Islet precursor cell (in vitro differentiated cells): ENCODE data around the gene ZFYVE9.
"Not testable (repeated sequence)": the region's sequence is repeated elsewhere in the genome, so short reads cannot be mapped to it uniquely, and the experiment has no call there.

Experiments used
- DNase-seq: peaks from one replicate; pipeline ENCODE4 v3.0.0-alpha.2; 2018

Gene ZFYVE9

DNA sequence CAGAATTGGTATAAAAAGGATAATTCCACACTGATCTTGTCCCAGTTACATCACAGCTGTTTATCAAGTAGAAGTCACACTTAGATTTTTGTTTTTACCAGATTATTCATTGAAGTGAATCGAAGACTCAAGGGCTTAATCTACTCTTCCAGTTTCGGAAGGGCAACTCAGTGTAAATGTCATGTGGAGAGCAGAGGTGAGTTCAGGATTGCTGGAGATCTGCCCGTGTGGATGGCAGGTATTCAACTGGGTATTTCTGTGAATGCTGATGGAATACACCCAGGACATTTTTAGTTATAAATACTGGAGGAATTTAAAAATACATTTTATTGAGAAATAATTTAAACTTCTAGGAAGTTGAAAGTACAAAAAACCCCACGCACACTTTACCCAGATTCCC lies 204.8 kb downstream of the ZFYVE9 start:
- DNase-seq = no peak

DNA sequence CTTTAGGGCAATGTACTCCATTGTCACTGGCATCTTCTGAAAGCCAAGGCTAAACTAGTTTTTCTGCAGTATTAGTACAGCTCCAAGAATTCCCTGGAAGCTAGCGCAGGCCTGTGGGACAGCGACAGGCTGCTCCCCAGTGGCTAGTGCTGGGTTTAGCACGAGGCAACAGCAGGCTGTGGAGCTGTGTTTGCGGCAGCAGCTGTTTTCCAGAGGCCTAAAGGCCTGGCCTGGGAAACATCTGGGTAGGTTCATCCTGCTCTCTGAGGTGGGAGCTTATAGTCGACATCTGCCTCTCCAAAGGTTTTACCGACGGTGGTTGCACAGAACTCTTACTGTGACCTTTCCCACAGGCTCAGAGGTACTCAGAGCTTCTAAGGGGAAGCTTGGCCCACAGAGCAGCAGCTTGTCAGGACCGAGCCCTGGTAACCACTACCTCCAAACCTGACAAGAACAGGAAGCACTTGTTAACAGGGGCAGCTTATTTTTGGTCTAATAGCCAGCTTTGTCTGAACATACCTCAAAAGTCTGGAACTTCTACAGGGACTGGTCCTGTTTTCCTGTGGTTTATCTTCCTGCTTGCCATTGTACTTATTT lies 206.9 kb downstream of the ZFYVE9 start:
- peak; percentile 92 for DNase-seq

DNA sequence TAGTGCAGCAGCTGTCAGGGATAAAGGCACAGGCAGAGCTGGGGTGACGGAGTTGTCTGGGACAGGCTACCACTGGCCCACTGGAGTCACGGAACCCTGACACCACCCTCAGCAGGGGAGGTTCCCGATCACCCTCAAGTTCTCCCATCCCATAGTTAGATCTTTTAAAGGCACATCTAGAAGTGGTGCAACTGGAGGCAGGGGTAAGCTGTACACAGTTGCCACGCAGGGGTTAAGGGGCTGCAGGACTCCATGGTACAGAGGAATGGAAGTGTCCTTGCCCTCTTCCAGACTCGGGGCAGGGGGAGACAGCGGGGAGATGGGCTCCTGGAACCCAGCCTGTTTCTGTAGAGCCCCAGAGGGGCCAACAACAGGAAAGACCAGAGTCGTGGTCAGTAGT lies 210.8 kb downstream of the ZFYVE9 start:
- no peak for DNase-seq

DNA sequence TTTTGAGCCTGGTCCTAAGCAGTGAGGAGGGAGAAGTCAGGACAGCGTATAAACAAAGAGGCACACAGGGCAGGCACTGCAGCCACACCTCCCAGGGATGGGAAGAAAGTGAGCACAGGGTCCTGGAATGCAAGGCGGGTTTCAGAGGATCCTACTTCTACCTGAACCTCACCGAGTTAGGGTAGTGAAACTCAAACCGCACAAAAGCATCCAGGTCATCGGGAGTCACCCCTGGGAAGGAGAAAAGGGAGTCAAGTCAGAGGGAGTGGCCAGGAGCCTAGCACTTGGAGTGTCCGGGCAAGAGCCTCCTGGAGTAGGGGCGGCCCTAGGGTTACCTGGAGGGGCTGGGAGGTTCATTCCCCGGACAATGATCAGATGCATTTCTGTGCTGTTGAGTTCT lies 213.5 kb downstream of the ZFYVE9 start:
- no peak for DNase-seq

DNA sequence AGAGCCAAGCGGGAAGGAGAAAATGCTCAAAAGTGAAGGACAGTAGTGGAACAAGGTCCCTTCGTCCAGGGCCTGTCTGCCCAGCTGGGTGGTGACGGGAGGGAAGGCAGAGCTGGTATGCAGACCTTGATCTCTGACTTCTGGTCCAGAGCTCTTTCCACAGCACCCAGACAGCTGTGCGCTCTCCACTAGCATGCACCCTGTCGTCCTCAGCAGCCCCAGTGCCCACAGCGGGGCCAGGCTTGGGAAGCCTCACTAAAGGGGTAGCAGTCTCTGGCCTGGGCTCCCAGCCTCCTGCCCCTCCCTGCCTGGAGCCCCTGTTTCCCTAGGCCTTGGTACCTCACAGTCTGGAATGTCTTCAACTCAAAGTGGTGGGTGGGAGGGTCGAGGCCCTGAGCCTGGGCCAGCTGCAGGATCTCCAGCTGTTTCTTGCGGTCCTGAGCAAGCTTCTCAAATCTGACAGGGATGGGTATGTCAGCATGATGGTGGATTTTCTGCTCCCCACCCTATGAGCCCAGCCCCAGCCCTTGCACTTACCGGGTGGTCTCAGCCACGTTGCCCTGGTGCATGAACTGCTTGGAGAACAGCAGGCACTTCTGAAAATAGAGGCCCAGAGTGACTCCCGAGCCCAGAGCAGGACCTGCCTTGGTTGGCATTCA lies 214.1 kb downstream of the ZFYVE9 start:
- no peak for DNase-seq

DNA sequence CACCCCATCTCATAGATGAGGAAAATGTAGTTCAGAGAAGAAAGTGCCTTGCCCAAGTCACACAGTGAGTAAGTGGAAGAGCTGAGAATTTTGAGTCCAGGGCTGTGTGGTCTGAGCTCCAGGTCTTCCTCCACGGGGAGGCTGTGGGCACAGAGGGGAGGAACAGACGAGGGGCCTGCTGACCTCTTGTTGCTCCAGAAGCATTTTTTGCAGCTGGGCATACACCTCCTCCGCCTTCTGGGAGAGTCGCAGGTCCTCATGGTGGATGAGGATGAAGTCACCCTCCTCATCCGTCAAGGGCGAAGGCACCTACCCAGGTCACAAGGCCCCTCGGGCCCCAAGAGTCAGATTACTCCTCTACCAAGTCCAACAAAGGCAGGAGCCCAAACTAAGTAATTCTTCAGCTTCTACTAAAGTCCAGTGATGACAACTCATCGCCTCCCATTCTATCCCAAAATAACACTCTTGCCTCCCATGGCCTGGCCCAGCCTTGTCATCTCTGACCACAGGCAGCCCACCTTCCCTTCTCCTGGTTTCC lies 215.0 kb downstream of the ZFYVE9 start:
- DNase-seq = no peak

DNA sequence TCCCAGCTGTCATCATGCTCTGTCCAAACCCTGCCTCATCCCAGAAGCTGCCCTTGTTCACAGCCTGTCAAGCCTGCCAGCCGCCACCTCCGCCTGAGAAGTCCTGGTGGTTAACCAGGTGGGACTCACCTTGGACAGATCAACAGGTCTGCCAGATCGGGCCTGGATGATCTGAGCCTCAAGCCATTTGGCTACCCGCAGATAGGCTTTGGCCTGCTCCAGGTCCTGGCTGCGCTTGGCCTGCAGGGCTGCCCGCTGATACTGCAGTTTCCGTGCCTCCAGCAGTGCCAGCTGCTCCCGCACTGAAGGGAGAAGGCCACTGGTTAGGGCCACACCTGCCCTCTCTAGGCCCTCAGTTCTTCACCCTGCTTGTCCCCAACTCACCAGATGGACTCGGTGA lies 215.5 kb downstream of the ZFYVE9 start:
- no peak for DNase-seq

DNA sequence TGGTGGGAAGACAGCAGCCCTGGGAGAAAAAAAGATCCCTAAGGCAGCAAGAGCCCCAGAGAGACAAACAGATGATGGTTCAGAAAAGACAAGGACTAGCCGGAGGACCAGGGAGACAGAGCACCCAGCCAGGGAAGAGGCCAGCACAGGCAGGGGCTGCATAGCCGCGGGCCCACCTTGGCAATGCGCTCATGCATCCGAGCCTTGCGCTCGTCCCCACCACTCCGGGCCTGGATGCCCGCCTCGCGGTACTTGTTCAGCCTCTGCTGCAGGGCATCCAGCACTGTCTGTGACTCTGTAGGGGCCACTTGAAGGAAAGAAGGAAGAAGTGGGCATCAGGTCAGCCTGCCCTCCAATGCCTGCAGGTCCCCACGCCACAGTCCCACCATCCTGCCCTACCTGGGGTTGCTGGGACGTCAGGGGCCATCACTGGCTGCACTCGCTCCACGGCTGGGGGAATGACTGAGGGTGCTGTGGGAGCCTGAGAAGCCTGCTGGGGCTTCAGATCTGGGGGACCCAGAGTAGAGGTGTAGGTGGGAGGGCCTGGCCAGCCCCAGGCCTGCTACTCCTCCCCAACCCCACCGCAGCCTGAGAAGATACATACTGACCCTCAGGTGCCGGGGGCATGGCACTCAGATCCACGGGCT lies 217.1 kb downstream of the ZFYVE9 start:
- DNase-seq = no peak

DNA sequence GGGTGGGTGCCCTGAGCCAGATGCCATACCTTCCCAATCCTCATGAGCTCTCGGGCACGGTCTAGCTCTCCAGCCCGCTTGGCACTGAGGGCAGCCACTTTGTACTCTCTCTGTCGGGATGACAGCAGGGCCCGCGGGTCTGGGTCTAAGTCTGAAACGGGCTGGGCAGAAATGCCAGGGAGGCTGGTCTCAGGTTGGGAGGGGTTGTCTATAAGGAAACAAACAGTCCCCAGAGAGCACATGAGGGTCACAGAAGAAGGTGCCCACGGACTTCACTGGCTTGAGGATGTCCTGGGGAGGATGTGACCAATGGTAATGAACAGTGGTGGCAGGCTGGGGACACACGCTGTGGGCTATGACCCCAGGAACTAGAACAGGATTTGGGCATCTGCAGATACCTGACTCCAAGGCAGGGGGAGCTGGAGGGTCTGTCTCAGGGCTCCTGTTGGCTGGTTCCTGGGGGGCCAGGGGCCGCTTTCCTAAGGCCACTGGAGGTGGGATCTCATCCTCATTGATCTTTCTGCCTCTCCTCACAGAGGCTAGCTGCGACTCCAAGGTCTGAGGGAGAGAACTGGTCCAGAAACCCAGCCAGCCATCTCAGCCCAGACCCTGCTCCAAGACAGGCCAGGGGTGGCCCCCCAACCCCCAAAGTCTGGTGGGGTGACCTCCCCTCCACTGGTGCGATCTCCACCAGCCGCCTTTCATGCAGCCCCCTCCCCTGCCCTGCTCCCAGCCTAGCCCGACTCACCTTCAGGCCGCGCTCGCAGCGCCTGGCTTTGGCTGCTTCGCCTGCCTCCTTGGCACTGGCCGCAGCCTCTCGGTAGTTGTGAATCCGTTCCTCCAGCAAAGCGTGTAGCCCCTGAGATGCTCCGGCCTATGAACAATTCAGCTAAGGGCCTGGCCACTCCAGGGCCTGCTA lies 218.0 kb downstream of the ZFYVE9 start:
- DNase-seq = no peak

DNA sequence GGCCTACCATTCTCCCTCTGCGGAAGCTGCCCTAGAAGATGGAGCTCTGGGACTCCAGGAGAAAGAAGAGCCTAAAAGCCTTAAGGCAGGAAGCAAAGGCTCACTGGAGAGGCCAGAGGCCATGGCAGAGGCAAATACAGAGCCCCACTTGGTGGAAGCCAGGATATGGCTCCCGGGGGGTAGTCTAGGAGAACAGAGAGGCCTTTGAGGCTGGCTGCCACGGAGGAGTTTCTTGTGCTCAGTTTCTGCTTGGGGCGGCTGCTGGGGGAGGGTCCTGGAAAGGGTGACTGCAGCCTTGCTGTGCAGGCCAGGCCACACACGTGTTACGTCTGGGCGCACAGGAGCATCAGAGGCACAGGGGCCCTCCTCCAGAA lies 218.7 kb downstream of the ZFYVE9 start:
- no peak for DNase-seq

DNA sequence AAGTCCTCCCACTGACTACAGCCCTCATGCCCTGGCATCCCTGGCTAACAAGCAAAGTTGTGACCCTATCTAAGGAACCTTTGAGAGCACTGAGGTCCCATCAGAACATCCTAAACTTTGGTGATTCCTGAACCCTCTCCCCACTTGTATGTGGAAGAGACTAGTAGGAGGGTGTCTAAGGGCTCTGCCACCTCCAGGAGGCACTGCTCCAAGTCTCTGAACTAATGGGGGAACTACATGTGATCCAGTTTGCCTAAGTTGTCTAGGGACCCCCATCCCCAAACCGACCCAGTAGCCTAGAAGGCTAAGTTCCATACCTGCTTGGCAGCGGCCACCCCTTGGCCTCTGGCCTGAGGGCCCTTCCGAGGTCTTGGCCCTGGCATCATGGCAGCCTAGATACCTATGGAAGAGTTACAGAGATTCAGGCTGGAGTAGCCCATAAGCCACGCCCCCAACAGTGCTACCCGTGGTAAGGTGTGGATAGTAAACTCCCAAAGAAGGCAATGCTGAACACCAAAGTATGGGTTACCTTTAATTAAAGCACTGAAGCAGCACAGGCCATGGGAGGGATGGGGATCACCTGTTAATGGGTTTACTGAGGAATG lies 222.4 kb downstream of the ZFYVE9 start:
- no peak for DNase-seq

DNA sequence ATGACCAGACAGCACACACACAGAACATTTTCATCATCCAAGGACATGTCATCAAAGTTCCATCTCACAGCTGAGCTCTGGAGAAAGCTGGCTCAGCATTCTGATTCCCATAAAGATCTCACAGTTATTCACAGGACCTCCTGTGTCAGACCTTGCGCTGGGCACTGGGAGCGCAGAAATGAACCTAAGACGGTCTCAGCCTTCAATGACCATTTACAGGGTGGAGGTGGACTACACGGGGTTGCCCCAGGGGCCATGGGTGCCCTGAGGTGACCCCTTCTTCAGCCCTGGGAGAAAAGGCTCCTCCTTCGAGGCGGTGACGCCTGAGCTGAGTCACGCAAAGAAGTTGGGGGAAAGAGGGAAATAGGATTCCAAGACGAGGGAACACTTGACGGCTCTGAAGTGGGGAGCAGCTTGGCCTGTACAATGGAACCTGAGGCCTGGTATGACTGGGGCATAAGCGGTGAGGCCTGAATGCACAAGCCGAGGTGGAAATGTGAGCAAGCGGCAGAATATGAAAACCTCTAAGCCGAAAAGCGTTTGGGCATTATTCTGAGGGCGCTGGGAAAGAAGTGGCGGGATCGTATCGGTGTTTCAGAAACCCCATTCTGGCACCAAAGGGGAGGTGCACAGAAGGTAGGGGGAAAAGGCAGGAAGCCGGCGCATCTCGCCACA lies 223.3 kb downstream of the ZFYVE9 start:
- DNase-seq = peak; percentile 83

DNA sequence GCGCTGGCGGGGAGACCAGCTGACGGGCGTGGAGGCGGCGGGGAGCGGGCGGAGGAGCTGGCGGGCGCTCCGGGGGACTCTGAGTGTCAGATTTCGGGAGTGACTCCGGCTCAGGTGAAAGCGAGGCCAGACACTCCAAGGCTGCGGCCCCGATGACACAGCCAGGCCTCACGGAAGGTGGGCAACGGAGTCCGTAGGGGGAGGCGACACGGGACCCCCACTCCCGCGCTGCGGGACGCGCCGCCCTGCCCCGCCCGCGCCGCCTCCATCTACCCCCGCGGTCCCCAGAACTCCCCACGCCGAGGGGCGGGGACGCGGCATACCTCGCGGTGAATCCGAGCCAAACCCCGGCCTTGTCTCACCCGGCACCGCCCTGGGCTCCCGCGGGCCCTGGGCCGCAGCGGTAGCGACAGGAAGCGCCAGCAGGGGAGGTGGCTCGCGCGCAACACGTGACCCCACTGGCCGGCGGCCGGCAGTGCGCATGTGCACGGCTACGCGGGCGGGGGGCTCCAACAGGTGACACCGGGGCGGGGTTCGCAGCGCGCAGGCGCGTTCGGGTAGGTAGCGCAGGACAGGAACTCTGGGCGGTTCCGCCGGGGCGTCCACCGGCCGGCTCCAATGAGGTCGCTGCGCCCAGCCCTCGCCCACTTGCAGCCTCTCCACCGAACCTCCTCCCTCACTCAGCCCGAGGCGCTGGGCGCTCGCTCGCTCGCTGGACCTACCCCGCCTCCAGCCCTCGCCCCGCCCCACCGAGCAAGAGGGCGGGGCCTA lies 224.0 kb downstream of the ZFYVE9 start, which contains the start of gene CC2D1B:
TSS of gene CC2D1B (minus strand) at position 460 of the 771 bp plus-strand sequence. CDS start 1,585 bp downstream, outside the sequence.
- peak; percentile 100 for DNase-seq

DNA sequence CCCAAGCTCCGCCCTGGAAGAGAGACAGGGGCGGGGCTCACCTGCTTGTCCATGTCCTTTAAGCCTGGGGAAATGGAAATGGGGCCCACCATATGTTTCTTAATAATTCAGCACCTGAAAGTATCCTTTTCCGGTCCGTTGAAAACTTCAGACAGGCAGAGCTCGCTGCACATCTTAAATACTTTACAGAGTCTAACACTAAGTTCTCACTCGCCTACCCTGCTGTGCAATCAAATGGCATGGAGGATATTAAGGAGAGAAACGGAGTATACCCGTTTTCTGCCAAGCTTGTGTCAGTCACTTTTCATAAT lies 224.6 kb downstream of the ZFYVE9 start:
- DNase-seq = no peak

DNA sequence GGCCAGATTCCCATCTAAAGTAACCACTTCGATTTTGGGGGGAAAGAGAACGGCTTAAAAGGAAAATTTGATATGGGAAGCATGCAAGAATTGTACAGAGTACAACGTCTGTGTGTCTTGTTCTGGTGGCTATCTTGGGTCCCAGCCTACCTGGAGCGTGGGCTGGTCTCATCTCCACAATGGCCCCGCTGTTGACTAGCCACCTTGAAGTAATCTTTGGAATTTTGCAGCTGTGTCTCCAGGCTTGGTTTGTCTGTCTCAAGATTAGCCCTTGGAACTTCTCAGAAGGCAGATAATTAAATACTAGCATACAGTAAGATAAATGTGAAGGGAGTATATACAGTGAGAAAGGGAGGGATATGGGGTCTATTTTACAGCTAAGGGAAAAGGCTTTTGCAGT lies 225.4 kb downstream of the ZFYVE9 start:
- no peak for DNase-seq

DNA sequence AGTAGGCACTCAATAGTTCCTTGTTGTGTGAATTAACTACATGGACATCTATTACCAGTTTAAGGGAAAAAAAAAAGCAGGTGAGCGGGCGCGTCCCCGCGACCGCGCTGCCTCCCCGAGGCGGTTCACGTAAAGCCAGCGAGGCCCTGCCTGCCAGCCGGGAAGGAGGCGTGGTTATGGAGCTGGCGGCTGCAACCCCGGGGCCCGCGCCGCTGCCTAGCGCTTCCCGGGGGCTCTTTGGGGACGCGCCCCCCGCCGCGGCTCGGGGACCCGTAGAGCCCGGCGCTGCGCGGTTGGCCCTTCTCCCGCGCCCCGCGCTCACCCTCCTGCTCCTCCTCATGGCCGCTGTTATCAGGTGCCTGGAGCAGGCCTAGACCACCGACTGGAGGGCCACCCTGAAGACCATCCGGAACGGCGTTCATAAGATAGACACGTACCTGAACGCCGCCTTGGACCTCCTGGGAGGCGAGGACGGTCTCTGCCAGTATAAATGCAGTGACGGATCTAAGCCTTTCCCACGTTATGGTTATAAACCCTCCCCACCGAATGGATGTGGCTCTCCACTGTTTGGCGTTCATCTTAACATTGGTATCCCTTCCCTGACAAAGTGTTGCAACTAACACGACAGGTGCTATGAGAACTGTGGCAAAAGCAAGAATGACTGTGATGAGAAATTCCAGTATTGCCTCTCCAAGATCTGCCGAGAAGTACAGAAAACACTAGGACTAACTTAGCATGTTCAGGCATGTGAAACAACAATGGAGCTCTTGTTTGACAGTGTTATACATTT lies 226.7 kb downstream of the ZFYVE9 start:
- DNase-seq = peak; percentile 83

DNA sequence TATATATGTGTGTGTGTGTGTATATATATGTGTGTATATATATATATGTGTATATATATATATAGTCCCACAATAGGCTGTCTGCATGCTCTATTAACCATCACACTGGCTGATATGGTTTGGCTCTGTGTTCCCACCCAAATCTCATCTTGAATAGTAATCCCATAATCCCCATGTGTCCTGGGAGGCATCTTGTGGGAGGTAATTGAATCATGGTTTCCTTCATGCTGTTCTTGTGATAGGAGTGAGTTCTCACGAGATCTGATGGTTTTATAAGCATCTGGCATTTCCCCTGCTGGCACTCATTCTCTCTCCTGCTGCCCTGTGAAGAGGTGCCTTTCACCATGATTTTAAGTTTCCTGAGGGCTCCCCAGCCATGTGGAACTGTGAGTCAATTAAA lies 228.0 kb downstream of the ZFYVE9 start:
- DNase-seq = not testable (repeated sequence)

DNA sequence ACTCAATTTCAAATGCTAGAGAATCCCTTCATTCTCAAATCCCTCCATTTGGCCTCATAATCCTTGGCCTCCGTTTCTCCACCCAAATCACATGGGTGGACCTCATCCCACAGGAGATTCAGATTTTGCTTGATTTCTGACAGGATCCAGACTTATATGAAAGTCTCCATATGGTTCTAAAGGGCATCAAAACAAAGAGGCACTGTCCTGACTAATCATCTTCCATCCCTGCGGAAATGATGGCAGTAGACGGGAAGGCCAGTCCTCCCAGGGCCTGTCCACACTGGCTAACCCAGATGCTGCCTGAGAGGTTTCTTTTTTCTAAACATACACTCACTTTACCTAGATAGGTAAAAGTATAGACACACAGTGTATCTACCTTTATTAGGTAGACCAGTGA lies 243.5 kb downstream of the ZFYVE9 start:
- no peak for DNase-seq

DNA sequence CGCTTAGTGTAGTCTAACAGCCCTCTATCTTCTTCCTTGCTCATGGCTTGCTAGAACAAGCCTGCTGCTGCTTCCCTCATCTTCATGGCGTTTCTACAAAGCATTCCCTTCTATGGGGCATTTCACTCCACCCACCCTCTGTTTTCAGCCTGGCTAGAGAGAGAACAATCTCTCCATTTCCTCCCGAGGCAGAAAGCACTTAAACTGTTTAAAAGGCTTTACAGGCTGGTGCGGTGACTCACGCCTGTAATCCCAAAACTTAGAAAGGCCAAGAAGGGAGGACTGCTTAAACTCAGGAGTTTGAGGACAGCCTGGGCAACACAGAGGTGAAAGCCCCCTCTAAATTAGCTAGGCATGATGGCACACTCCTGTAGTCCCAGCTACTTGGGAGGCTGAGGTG lies 244.6 kb downstream of the ZFYVE9 start:
- DNase-seq = peak; percentile 89

DNA sequence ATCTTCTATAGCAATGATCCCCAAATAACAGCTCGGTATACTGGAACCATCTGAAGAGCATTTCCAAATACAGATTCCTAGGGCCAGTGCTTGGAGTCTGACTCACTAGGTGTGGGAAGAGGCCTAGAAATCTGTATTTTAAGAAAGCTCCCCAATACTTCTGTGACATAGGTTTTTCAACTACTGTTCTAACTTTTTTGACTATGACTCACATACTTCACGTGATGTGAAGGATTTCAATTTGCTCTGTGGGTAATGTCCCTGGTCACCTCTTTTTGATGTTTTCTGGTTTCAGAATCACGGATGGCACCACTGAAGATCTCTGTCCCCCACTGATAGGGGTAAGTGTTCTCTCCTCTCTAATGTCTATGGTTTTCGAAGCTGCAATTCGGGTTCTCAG lies 251.3 kb downstream of the ZFYVE9 start:
- DNase-seq = no peak
